HG02885 (cell line): ENCODE data around the gene ENTHD1.
"Not testable (repeated sequence)": the region's sequence is repeated elsewhere in the genome, so short reads cannot be mapped to it uniquely, and the experiment has no call there.

ENCODE experiments used
- ATAC-seq: cut with Tn5 transposase; IDR thresholded peaks from one replicate; pipeline ENCODE4 v1.9.1; 2021; ENCODE audit warnings: mild to moderate bottlenecking; ENCODE audit not compliant: unreplicated experiment, poor library complexity

The ENTHD1 gene

DNA sequence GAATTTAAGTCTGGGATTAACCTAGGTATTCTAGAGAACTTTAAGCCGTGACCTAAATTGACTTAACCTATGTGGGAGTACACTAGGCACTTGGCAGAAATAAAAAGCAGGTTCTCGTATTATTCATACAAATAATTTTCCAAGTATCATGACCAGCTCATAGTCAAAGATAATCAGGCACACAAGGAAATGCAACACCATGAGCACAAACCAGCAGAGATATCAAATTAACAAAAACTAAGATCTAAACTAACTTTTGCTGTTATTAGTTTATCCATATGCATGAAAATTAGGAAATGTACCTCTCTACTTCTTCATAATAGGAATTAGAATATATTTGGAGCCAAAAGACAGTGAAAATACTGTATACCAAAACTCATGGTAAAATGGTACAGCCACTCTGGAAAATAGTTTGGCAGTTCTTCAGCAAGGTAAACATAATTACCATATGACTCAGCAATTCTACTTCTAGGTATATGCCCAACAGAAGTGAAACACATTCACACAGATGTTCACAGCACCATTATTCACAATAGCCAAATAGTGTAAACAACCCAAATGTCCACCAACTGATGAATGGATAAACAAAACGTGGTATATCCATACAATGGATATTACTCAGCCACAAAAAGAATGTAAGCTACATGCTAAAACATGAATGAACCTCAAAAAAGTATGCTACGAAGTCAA is 154.1 kb downstream of the ENTHD1 start:
- ATAC-seq, result no peak

DNA sequence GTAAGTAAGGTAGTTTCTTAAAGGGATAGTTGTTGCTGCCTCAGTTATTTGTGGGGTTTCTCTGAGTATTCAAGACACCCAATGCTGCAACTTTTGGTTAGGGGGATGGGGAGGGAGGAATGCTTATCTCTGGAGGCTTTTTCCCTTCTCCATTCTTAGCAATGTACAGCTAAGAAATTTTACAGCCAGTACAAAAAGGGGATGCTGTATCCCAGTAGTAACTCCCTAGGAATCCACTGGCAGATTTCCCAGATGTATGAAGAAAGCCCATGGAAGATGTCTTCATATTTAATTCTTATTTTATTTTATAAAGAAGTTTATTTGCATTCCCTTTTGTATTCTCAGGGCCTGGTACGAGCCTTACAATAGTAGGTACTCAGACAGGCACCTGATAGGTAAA is 154.8 kb downstream of the ENTHD1 start:
- no peak for ATAC-seq

DNA sequence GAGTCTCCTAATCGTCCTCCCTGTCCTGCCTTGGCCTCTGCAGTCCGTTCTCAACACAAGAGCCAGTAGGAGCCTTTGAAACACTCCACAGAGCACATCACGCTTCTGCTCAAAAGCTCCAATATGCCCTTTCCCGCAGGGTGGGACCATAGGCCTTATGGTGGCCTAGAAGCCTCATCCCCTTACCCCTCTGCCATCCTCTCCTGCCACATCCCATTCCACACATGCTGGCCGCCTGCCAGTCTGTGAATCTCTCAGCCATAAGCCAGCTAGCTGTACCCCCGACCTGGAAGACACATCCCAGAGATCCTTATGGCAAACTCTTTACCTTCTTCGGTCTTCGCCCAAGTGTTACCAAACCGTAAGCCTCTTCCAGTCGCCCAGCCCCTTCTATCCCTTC is 157.8 kb downstream of the ENTHD1 start:
- ATAC-seq, result no peak

DNA sequence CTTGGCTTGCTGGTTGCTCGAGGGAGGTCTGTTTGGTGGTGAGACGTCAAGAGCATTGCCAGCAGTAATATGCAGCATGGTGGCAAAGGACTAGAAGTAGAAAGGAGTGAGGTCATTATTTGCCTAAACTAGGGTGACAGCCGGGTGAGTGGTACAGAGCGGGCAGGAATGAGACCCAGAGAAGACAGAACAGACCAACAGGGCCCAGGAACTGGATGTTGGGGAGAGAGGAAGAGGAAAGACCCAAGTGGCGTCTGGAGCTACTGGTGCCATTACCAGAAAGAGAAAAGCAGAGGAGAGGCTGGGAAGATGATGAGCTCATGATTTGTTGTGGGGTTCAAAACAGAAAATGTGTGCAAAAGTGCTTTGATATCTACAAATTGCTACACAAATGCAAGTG is 158.7 kb downstream of the ENTHD1 start:
- no peak for ATAC-seq

DNA sequence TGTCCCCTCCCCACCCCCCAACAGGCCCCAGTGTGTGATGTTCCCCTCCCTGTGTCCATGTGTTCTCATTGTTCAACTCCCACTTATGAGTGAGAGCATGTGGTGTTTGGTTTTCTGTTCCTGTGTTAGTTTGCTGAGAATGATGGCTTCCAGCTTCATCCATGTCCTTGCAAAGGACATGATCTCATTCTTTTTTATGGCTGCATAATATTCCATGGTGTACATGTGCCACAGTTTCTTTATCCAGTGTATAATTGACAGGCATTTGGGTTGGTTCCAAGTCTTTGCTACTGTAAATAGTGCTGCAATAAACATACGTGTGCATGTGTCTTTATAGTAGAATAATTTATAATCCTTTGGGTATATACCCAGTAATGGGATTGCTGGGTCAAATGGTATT is 159.5 kb downstream of the ENTHD1 start:
- ATAC-seq, result not testable (repeated sequence)

DNA sequence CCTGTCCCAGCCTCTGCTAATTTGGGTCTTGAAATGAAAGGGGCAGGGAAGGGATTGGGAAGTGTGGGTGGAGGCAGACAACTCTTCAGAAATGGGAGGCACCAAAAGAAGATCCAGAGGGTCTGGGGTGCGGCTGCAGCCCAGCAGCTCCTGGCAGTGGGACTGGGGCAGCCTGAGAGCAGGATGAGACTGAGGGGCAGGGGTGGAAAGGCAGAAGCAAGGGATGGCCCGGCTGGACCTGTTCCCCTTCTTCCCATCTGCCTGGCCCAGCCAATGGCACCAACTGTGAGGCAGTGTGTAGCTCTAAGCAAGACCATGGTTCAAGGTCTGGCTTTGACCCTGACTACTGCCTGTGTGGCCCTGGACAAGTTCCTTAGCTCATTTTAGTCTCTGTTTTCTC is 160.4 kb downstream of the ENTHD1 start:
- no peak for ATAC-seq

DNA sequence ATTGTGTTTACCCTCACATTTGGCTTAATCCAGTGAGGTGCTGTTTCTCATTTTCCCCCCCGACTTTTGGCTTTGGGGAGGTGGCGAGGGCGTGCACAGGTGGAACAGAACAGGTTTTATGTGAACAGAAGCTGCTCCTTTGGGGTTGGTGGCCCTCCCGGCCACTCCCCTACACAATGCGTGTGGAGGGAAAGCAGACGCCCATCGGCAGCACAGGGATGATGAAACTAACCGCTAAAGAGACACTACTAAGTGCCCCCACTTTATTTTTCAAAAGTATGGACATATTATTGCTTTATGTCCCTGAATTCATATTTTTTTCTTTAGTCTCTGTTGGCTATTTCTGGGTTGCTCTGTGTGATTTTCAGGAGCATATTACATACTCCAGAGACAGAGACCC is 160.9 kb downstream of the ENTHD1 start:
- ATAC-seq, result no peak

DNA sequence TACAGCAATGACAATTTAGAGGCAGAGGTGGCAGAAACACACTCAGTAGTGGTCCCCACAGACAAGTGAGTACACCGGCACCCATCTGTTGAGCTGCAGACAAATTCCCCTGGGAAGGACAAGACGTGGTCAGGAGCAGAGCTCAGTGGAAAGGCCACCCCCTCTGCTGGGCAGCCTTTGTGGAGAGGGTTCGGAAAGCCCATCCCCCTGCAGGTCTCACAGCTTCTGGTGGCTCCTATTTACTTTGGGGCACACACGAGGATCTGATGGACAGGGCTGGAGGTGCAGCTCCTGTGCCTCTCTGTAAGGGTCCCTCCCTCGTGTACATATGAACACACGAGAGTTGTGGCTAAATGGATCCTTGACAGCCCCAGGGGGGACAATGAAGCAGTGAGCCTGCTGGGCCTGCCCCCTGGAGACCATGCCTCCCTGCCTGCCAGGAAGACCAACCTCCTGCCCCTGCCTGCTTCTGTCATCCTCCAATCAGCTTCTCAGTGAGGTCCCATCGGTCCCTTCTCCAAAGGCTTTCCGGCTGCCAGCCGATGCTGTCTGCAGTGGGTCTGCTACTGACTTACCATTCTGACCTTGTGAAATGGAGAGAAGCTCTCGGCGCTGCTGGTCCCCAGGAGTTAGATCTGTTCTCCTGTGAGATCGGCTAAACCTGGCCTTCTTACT is 161.5 kb downstream of the ENTHD1 start:
- ATAC-seq, result no peak

DNA sequence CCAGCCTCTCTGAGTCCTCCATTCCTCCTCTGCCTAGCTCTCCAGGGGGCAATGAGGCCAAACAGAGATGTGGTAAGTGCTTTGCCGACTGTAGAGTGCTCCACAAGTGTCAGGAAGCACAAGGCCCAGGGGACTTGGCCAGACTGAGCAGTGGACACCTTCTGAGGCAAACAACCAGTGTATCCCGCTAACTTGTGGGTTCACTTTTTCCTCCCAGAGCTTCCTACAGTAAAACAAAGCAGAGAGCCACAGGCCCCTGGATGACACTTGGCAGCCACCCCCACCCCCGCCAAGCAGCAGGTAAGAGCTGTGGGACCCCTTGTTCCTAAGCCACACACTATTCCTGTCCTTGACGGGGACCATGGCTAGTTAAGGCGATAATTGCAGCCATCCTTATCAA is 162.1 kb downstream of the ENTHD1 start:
- ATAC-seq, result no peak

DNA sequence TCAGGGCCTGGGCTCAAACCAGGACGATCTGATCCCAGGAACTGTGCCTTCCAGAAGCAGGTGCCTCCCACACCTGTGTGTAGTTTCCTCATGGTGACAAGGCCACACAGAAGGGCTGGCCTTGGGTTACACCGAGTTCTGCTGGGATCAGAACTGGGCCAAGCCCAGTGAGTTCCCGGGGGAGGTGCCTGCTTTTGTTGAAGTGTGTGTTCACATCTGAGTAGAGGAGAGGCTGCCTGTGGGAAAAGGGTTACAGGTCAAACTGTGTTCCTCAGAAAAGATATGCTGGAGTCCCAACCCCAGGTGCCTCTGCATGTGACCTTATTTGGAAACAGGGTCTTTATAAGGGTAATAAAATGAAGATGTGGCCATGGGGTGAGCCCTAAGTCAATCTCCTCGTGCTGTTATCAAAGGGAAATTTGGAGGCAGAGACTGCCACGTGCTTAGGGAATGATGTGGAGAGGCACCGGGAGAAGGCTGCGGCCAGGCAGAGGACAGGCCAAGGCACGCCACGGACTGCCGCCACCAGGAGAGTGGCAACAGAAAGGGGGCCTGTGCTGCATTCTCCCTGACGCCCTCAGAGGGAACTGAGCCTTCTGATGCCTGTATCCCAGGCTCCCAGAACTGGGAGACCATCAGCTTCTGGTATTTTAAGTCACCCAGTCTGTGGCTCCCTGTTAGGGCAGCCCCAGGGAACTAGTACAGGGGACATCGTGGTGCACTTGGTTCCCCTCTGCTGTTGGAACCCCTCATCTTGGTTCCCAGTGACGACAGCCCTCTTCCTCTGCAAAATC is 164.2 kb downstream of the ENTHD1 start:
- no peak for ATAC-seq

DNA sequence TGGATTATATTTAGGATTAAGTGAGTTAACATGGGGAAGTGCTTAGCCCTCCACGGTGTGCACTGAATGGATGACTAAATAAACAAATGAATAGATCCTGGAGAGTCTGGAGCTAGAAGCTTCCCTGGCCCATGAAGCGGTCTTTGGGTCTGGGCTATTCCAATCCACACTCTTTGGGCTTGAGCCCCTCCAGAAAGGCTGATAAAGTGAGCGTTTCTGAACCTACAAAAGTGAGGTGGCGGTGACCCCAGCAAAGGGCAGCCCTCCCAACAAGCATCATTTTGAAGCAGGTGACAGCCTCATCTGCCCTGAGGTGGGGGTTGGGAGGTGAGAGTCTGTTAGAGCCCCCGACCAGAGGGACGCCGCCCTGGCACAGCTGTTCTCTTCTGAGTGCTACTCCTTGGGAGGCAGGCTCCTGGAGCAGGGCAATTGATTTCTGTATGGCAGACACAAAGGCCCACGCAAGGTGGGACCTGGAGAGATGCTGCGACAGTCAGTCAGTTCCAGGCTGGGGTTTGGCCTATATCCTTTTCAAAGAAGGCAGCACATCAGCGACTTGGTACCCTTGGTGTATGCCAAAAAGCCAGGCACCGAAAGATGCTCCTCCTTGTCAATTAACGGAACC is 165.2 kb downstream of the ENTHD1 start:
- ATAC-seq, result no peak

DNA sequence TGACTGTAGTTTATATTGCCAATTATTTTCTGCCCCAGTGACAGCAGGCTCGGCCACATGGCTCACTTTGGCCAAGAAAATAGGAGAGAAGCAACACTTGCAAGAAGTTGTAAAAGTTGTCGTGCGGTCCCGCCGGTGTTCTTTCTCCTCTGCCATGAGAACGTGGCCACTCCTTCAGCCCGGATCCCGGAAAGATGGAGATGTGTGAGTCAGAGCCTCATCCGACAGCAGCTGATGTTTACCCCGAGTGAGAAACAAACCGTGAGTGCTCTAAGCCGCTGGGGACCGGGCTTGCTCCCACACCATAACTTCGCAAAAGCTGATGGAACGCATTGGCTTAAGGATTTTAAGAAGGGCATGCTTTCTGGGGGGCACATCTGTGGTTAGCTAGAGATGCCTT is 166.0 kb downstream of the ENTHD1 start:
- ATAC-seq, result no peak

DNA sequence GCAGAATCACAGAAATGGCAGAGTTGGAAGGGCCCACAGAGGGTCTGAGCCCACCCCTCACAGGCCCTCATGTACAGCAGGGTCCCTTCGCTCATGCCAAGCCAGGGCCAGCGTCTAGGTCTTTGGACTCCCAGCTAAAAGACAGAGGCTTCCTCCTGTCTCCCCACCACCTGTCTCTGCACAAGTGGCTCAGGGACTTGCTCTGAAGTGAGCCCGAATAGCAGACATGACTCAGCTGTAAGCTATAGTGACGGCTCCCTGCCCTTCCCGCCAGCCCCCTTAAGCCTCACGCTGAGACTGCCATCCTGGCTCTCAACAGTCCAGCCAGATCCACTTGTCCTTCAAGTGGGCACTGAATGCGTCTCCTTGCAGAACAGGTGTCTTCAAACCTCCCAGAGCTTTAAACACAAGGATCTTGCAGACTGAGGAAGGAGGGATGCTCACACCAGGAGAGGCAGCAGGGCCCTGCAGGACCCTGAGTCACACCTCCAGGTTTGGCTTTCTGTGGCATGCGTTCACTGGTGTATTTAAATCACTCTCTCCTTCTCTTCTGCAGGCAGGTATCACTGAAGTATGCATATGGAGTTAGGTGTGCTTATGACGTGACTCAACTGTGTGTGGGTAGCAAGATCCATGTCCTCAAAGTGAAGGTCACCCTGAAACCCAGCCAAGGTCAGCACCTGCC is 168.1 kb downstream of the ENTHD1 start:
- no peak for ATAC-seq

DNA sequence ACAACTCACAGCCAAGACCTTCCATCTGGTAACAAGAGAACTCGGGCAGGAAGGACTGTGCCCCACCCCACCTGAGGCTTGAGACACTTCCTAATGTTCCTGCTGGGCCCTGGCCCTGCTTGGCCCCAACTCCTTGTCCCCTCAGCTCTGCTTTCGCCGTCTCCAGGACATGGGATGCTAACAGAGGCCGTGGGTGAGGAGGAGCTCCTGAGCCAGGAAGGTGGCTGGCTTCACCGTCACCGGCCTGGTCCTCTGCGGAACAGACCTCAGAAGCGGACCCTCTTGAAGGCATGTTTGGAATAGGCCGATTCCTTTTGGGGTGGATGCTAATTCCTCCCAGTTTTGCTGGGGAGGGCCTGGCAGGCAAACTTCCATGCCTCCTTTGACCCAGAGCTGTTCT is 168.7 kb downstream of the ENTHD1 start:
- no peak for ATAC-seq

DNA sequence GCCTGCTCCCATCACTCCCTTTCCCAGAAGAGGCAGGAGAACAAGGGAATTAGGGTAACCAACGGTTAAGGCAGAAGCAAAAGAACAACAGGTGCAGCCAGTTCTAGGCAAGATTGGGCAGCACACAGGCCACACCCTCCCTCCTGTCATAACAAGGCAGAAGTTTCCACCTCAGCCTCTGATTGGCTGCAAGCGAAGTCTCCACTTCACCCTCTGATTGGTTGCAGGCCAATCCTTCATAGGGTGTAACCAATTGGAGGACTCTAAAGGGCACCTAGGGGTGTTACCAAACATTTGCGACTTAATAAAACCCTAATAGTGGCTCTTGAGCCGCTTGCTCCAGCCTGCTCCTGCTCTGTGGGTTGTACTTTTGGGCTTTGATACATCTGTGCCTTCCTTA is 169.2 kb downstream of the ENTHD1 start:
- ATAC-seq, result no peak

DNA sequence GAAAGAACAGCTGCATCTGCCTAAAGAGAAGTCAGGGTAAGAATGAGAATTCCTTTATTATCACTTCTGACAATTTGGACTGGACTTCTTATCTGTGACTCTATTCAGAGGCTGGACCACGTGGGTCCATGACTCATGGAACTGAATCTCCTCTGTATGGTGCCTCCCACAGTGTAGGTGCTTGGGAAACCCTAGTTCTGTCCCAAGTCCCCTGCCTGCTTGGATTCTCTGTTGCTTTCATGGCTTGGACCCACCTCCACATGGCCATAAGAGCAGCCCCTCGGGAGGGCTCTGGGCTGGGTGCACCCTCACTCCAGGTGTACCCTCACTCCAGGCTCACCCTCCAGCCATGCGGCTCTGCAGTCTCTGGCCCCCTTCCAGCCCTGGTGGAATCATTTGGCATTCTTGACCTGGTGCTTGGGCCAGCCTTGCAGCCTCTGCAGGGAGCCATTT is 169.6 kb downstream of the ENTHD1 start:
- no peak for ATAC-seq

DNA sequence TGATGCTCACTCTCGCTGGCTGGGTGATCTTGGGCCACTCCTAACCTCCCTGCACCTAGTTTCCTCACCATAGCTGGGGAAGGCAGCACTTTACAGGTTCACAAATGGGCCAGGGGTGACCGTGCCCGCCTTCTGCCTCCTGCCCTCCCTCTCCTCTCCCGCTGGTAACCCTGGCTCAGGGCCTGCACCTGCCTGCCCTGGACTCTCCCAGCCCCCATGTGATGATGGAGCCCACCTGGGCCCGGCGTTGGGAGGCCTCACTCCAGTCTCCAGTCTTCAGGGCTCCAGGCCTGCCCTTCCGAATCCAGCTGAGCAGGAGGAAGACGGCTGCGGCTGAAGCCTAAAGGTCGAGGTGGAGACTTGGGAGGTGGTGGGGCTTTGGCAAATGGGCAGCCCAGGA is 170.1 kb downstream of the ENTHD1 start:
- no peak for ATAC-seq

DNA sequence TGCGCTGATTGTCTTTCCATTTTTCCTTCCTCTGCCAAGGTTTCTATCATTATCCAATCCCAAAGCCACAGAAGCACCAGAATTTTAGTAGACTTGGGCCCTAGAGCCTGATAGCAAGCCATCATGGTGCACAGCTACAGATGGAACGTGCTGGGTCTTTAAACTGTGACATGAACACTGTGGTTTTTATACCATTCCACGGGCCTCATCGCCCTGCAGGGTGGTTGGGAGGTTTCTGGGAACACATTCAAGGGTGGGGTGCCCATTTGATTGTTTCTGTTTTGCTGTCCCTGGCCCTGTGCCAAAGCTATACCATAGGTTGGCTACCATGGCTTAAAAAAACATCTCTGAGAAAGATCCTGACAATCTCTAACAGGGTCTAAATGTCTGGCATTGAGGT is 171.1 kb downstream of the ENTHD1 start:
- ATAC-seq, result no peak

DNA sequence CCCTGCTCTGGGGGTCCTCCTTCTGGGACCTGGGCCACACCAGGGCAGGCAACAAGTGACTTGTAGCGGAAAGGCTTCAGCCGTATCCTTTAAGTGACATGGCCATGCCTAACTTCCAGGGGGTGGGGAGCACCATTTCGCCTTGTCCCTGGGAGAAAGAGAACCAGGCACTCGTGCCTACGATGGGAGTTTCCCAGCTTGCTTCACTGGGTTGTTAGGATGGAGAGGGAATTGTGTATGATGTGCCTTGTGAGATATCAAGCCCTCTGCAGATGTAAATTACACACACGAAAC is 171.6 kb downstream of the ENTHD1 start:
- ATAC-seq, result no peak

DNA sequence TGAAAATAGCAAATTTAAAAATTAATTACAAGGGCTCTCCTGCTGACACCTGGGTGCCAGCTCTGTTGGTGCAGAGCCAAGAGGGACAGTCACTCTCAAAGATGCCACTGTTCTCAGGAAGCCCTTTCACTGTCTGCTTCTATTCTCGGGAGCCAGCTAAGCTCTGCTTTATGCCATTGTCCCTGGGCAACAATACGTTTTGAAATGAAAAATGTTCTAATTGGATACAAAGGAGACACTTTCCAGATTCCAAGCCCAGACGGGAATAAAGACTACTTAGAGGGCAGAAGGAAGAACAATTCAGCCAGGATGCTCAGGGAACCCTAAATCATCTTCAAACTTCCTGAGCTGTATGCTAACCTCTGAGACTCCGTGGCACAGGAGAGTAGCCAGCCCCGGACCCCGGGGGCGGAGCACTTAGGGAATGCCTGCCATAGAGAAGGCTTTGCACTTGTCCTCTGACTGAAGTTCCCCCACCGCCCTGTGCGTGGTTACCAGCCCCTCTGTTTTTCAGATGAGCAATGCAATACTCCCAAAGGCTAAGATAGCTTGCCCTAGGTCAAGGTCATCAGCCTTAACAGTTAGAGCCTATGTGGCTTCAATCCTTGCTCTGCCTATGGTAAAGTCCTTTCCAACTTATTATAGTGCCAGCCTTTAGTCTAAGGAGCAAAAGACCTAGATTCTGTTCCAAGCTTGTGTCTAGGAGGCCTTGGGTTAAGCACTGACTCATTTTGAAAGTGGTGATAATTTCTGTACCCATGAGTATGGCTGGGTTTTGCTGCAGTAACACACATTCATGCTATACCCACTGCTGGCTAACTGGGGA is 172.1 kb downstream of the ENTHD1 start:
- ATAC-seq, result no peak
